IMR-90 (cell line): ENCODE measurements around the gene GABRE. TPM values are rescaled to one million over a fixed set of nuclear protein-coding genes. Genes with fewer than 3 reads are reported as not detected.

Experiments
- ATAC-seq: fragments of 200-7000 bp; cut with Tn5 transposase; 2 replicates; pipeline ENCODE4 v1.9.1; 2020; ENCODE audit warnings: low read depth, mild to moderate bottlenecking, moderate library complexity
- BruUV-seq: library from RNA; stranded (reverse); fragments of 400-500 nt; replicated peaks from 2 replicates; lab custom pipeline; 2021; lab: Mats Ljungman, UMichigan
- CTCF ChIA-PET: fragments of 300-600 bp; formaldehyde crosslinking; extraction: SDS; loops from one replicate; lab custom pipeline; 2021; ENCODE audit warnings: antibody characterized with exemption; lab: Yijun Ruan, JAX
- POLR2A ChIA-PET: fragments of 300-600 bp; sonication (Branson Sonifier 250); formaldehyde crosslinking; loops from one replicate; lab custom pipeline; 2022; ENCODE audit warnings: antibody characterized with exemption; ENCODE audit not compliant: unreplicated experiment; lab: Charles Lee
- DNase-seq: peaks from one replicate; pipeline ENCODE4 v3.0.0; 2013
- H2AFZ ChIP-seq: replicated peaks from 2 replicates; pipeline ENCODE3; 2013; ENCODE audit warnings: low read length, mild to moderate bottlenecking; ENCODE audit not compliant: poor library complexity
- H2AK5ac ChIP-seq: 2 replicates; pipeline ENCODE4 v1.6.1; 2013; ENCODE audit warnings: low read depth, low read length, inconsistent platforms
- H2AK9ac ChIP-seq: replicated peaks from 2 replicates; pipeline ENCODE3; 2013; ENCODE audit warnings: mild to moderate bottlenecking, low read depth, low read length, moderate library complexity; ENCODE audit not compliant: poor library complexity
- H2BK120ac ChIP-seq: 2 replicates; pipeline ENCODE4 v1.6.1; 2013; ENCODE audit warnings: low read depth, low read length, inconsistent platforms
- H2BK15ac ChIP-seq: 3 replicates; pipeline ENCODE4 v1.6.1; 2013; ENCODE audit warnings: low read depth, low read length, inconsistent platforms
- H2BK20ac ChIP-seq: 2 replicates; pipeline ENCODE4 v1.6.1; 2013; ENCODE audit warnings: low read depth, mild to moderate bottlenecking, inconsistent platforms, low read length, moderate library complexity
- H2BK5ac ChIP-seq: 2 replicates; pipeline ENCODE4 v1.6.1; 2013; ENCODE audit warnings: mild to moderate bottlenecking, low read depth, low read length, inconsistent platforms; ENCODE audit not compliant: poor library complexity, severe bottlenecking
- H3K14ac ChIP-seq: replicated peaks from 2 replicates; pipeline ENCODE4 v1.6.1; 2013; ENCODE audit warnings: low read depth, low read length, inconsistent platforms
- H3K18ac ChIP-seq: 2 replicates; pipeline ENCODE4 v1.6.1; 2013; ENCODE audit warnings: low read depth, low read length, control low read depth
- H3K23ac ChIP-seq: 2 replicates; pipeline ENCODE4 v1.6.1; 2013; ENCODE audit warnings: low read depth, low read length, inconsistent platforms
- H3K27ac ChIP-seq: 2 replicates; pipeline ENCODE4 v1.5.1; 2013; ENCODE audit warnings: mild to moderate bottlenecking, control low read depth, low read length; ENCODE audit not compliant: insufficient read depth
- H3K27me3 ChIP-seq: 2 replicates; pipeline ENCODE4 v1.6.1; 2013; ENCODE audit warnings: low read length; ENCODE audit not compliant: control insufficient read depth, insufficient read depth
- H3K36me3 ChIP-seq: 2 replicates; pipeline ENCODE4 v1.6.1; 2013; ENCODE audit warnings: low read length, mixed read lengths; ENCODE audit not compliant: control insufficient read depth, insufficient read depth
- H3K4ac ChIP-seq: 2 replicates; pipeline ENCODE4 v1.6.1; 2013; ENCODE audit warnings: low read depth, low read length, inconsistent platforms
- H3K4me1 ChIP-seq: 2 replicates; pipeline ENCODE4 v1.6.1; 2013; ENCODE audit warnings: low read length, mixed read lengths; ENCODE audit not compliant: control insufficient read depth, insufficient read depth
- H3K4me2 ChIP-seq: 2 replicates; pipeline ENCODE4 v1.6.1; 2013; ENCODE audit warnings: low read depth, mild to moderate bottlenecking, control low read depth, low read length, moderate library complexity
- H3K4me3 ChIP-seq: 2 replicates; pipeline ENCODE4 v1.5.1; 2013; ENCODE audit warnings: low read depth, mild to moderate bottlenecking, control low read depth, low read length, moderate library complexity; ENCODE audit not compliant: insufficient read depth
- H3K56ac ChIP-seq: 2 replicates; pipeline ENCODE4 v1.6.1; 2013; ENCODE audit warnings: low read length, inconsistent platforms; ENCODE audit not compliant: insufficient read depth; ENCODE audit errors: extremely low read depth
- H3K79me1 ChIP-seq, 2 experiments: 2 replicates each; pipeline ENCODE4 v1.6.1; 2013; ENCODE audit warnings: low read length in 2 of 2, inconsistent platforms in 1 of 2, low read depth in 1 of 2
- H3K9ac ChIP-seq: 2 replicates; pipeline ENCODE4 v1.6.1; 2013; ENCODE audit warnings: low read depth, low read length, control low read depth
- H3K9me1 ChIP-seq: 2 replicates; pipeline ENCODE4 v1.6.1; 2013; ENCODE audit warnings: low read length, inconsistent platforms; ENCODE audit not compliant: insufficient read depth
- H3K9me3 ChIP-seq: 2 replicates; pipeline ENCODE4 v1.6.1; 2013; ENCODE audit warnings: low read length; ENCODE audit not compliant: control insufficient read depth, insufficient read depth
- H4K20me1 ChIP-seq: 2 replicates; pipeline ENCODE4 v1.6.1; 2013; ENCODE audit warnings: low read length, inconsistent platforms; ENCODE audit not compliant: insufficient read depth
- H4K5ac ChIP-seq: 2 replicates; pipeline ENCODE4 v1.6.1; 2013; ENCODE audit warnings: mild to moderate bottlenecking, low read depth, low read length, control low read depth
- H4K8ac ChIP-seq, 2 experiments: 2 replicates each; pipeline ENCODE4 v1.6.1; 2013; ENCODE audit warnings: low read depth in 2 of 2, low read length in 2 of 2, control low read depth in 1 of 2, inconsistent platforms in 1 of 2
- H4K91ac ChIP-seq: 2 replicates; pipeline ENCODE4 v1.6.1; 2013; ENCODE audit warnings: low read depth, low read length, inconsistent platforms; ENCODE audit not compliant: insufficient read depth
- CEBPB ChIP-seq: IDR thresholded peaks from 2 replicates; pipeline ENCODE4 v1.6.1; 2012; ENCODE audit warnings: low read depth, low read length, improper control_type of control experiment
- CHD1 ChIP-seq: IDR thresholded peaks from 2 replicates; pipeline ENCODE4 v1.6.1; 2012; ENCODE audit warnings: low read depth, low read length, improper control_type of control experiment
- NFE2L2 ChIP-seq: fragments of 150-350 bp; IDR thresholded peaks from 2 replicates; pipeline ENCODE4 v1.6.1; 2016; ENCODE audit warnings: low read depth, mild to moderate bottlenecking, low read length
- WGBS, 2 experiments: methylation state at CpG; one replicate each; pipeline versions ENCODE4 v1.1.5 to v1.1.7; 2013; ENCODE audit warnings: missing lambda C conversion rate in 2 of 2; ENCODE audit not compliant: insufficient read length in 1 of 2; ENCODE audit errors: extremely low coverage in 2 of 2; 5-methylcytosine and 5-hydroxymethylcytosine counted together
- dilution Hi-C: fragments of 300-500 bp; cut with HindIII; formaldehyde crosslinking; loops from one replicate; pipeline ENCODE4 v1.14.3; 2018; ENCODE audit warnings: low sequenced_read_pairs; ENCODE audit not compliant: unreplicated experiment
- in situ Hi-C: fragments of 300-500 bp; cut with MboI; formaldehyde crosslinking; loops from 3 replicates; pipeline ENCODE4 v1.14.3; 2019; ENCODE audit warnings: low sequenced_read_pairs, inconsistent platforms, mixed read lengths
- intact Hi-C: fragments of 100-400 bp; cut with micrococcal nuclease; formaldehyde crosslinking; loops from 2 replicates; pipeline ENCODE4 v1.10.0; 2022
- polyA plus RNA-seq, 3 experiments: library from polyadenylated mRNA; depleted of rRNA; stranded (reverse); fragments of >200 nt; gene quantifications; 2 replicates each; pipeline ENCODE4 v1.2.3, GENCODE V29; 2012; ENCODE audit warnings: low replicate concordance in 1 of 3
- total RNA-seq: library from RNA; depleted of rRNA; stranded (reverse); fragments of >200 nt; gene quantifications from 2 replicates; pipeline ENCODE4 v1.2.3, GENCODE V29; 2012
- TF ChIP-seq, protein P1 (sequence below): fragments of 150-350 bp; IDR thresholded peaks from 2 replicates; pipeline ENCODE4 v1.6.1; 2017; ENCODE audit warnings: mild to moderate bottlenecking, antibody characterized with exemption, low read length, low read depth

Gene GABRE
- total and polyA plus RNA-seq, 2 of the 4 experiments (the other 2 are of a cell fraction): 1.3 to 1.6 TPM

GRCh38 chrX:151970661-151971060 lies 3.8 kb downstream of the GABRE start:
- H4K20me1 ChIP-seq: no peaks in the 10 kb centered on the region
- H3K4me3 ChIP-seq: no peak overlapping the region
- no peak overlapping the region for H2BK20ac ChIP-seq
- no peak overlapping the region for H2AK9ac ChIP-seq
- no peak overlapping the region for H4K8ac ChIP-seq
- H3K36me3 ChIP-seq: no peaks in the 10 kb centered on the region
- H3K9me1 ChIP-seq: no peaks in the 10 kb centered on the region
- no peak overlapping the region for H4K91ac ChIP-seq
- ATAC-seq (no peak; the same call in 1 of the 2 replicates), DNase-seq (peak; percentile 65)
- WGBS, 2 experiments: 14% methylated on average over 2 of the region's 6 CpGs; no CpG with 5 or more reads in 1 of the 2 experiments
- dilution Hi-C loops: no loop called here
- H3K4me1 ChIP-seq: no peaks in the 10 kb centered on the region
- TF ChIP-seq CEBPB (peak; percentile 81), CHD1 (no peak), NFE2L2 (no peak)
- TF ChIP-seq, protein P1, sequence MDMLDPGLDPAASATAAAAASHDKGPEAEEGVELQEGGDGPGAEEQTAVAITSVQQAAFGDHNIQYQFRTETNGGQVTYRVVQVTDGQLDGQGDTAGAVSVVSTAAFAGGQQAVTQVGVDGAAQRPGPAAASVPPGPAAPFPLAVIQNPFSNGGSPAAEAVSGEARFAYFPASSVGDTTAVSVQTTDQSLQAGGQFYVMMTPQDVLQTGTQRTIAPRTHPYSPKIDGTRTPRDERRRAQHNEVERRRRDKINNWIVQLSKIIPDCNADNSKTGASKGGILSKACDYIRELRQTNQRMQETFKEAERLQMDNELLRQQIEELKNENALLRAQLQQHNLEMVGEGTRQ: no peak
- in situ Hi-C loops: no loop called here
- no peak overlapping the region for H3K4me2 ChIP-seq
- no peak overlapping the region for H3K56ac ChIP-seq
- H3K9ac ChIP-seq: no peak overlapping the region
- H2AK5ac ChIP-seq: no peak overlapping the region
- peaks cover 9% of the 10 kb centered on the region; the same call in 1 of the 2 replicates for H3K9me3 ChIP-seq
- H3K79me1 ChIP-seq: no peaks in the 10 kb centered on the region
- H3K4ac ChIP-seq: no peak overlapping the region
- intact Hi-C loops: no loop called here
- H3K18ac ChIP-seq: no peak overlapping the region
- H3K27me3 ChIP-seq: no peaks in the 10 kb centered on the region
- no TSS peak for BruUV-seq
- no peak overlapping the region for H2AFZ ChIP-seq
- H2BK5ac ChIP-seq: no peak overlapping the region
- no peak overlapping the region for H2BK15ac ChIP-seq
- CTCF ChIA-PET: no interaction called here
- no peak overlapping the region for H2BK120ac ChIP-seq
- no peak overlapping the region for H3K27ac ChIP-seq
- H3K23ac ChIP-seq: no peak overlapping the region
- H3K14ac ChIP-seq: no peak overlapping the region
- POLR2A ChIA-PET: interaction anchor here (0.6 kb wide), 1 partner anchor 1350 kb away, joined by 3 read pairs; no protein-coding TSS in a partner anchor
- no peak overlapping the region for H4K5ac ChIP-seq
